K562 (cell line): Measurements from ENCODE around the gene PRM2. TPM values are rescaled to one million over a fixed set of nuclear protein-coding genes. Genes with fewer than 3 reads are reported as not detected.

Experiments used
- BHLHE40 ChIP-seq: IDR thresholded peaks from 2 replicates; pipeline ENCODE4 v1.6.1; 2011; ENCODE audit warnings: low read length, improper control_type of control experiment
- CREB1 ChIP-seq, 2 experiments: sonication (generic) in 1 of 2; formaldehyde crosslinking in 1 of 2; IDR thresholded peaks; 2 replicates each; pipeline versions ENCODE4 v1.6.1 to v1.8.0; 2012 to 2022; ENCODE audit warnings: inconsistent platforms in 1 of 2, mild to moderate bottlenecking in 1 of 2, missing genetic modification reagents in 1 of 2, moderate library complexity in 1 of 2
- FOXP1 ChIP-seq: sonication (generic); formaldehyde crosslinking; IDR thresholded peaks from 2 replicates; pipeline ENCODE4 v1.8.0; 2022; ENCODE audit warnings: mild to moderate bottlenecking, missing genetic modification reagents
- GTF2A2 ChIP-seq: IDR thresholded peaks from 2 replicates; pipeline ENCODE4 v1.6.1; 2016; ENCODE audit warnings: mild to moderate bottlenecking, missing genetic modification characterization, missing compliant biosample characterization
- HMGN3 ChIP-seq: IDR thresholded peaks from 2 replicates; pipeline ENCODE4 v1.6.1; 2011; ENCODE audit warnings: borderline replicate concordance, low read depth, mild to moderate bottlenecking, mixed read lengths, low read length; ENCODE audit not compliant: insufficient read length; ENCODE audit errors: extremely low read depth
- JUN ChIP-seq, 2 experiments: sonication (generic) in 1 of 2; formaldehyde crosslinking in 1 of 2; IDR thresholded peaks; 2 replicates each; pipeline versions ENCODE4 v1.6.1 to v1.8.0; 2012 to 2022; ENCODE audit warnings: borderline replicate concordance in 2 of 2, mild to moderate bottlenecking in 2 of 2, improper control_type of control experiment in 1 of 2, low read depth in 1 of 2, low read length in 1 of 2, missing genetic modification reagents in 1 of 2
- LARP7 ChIP-seq: fragments of 450-650 bp; IDR thresholded peaks from 2 replicates; pipeline ENCODE4 v1.6.1; 2016
- MECOM ChIP-seq: fragments of 250-450 bp; sonication (Bioruptor Pico); IDR thresholded peaks from 2 replicates; pipeline ENCODE4 v1.8.0; 2022; ENCODE audit warnings: inconsistent platforms
- MIER1 ChIP-seq: fragments of 450-650 bp; IDR thresholded peaks from 2 replicates; pipeline ENCODE4 v1.6.1; 2016; ENCODE audit warnings: antibody characterized with exemption, mild to moderate bottlenecking, low read depth
- MYC ChIP-seq, 2 experiments: fragments of 250-450 bp in 1 of 2; sonication (Bioruptor Pico) in 1 of 2; IDR thresholded peaks; 2 replicates each; pipeline versions ENCODE4 v1.5.1 to v1.6.1; 2012 to 2021; ENCODE audit warnings: low read depth in 2 of 2, borderline replicate concordance in 1 of 2, improper control_type of control experiment in 1 of 2, low read length in 1 of 2, mild to moderate bottlenecking in 1 of 2, moderate library complexity in 1 of 2
- TRIM28 ChIP-seq: fragments of 450-650 bp; IDR thresholded peaks from 2 replicates; pipeline ENCODE4 v1.6.1; 2017
- ZNF584 ChIP-seq: fragments of 200-800 bp; sonication (Bioruptor generic); IDR thresholded peaks from 2 replicates; pipeline ENCODE4 v1.6.1; 2016; ENCODE audit warnings: low read depth, mild to moderate bottlenecking, missing genetic modification characterization, missing compliant biosample characterization
- polyA plus RNA-seq, 8 experiments: library from polyadenylated mRNA; depleted of rRNA in 4 of 8; stranded (reverse) in 5 of 8; unstranded in 3 of 8; fragments of >200 nt; fragmentation: Nextera tagmentation in 2 of 8; fragmentation: Illumina TruSeq in 1 of 8; extraction: Ambion mirVana in 2 of 8; extraction: Trizol in 1 of 8; gene quantifications; 2 replicates each; pipeline versions ENCODE4 v1.2.1 to v1.2.3, GENCODE V29; 2011 to 2014; ENCODE audit warnings: inconsistent platforms in 1 of 8, missing spikeins in 1 of 8
- total RNA-seq, 7 experiments: library from RNA; depleted of rRNA in 6 of 7; stranded (reverse); fragments of >200 nt in 6 of 7; fragmentation: Illumina TruSeq in 2 of 7; extraction: Trizol in 2 of 7; gene quantifications; 2 replicates each; pipeline versions ENCODE4 v1.2.1 to v1.2.3, GENCODE V29; 2011 to 2021; ENCODE audit warnings: low replicate concordance in 1 of 7
- TF ChIP-seq, protein P1 (sequence below): conservative IDR thresholded peaks from 2 replicates; pipeline ENCODE4 v1.6.1; 2011; ENCODE audit warnings: low read depth, mild to moderate bottlenecking, low read length; ENCODE audit not compliant: control insufficient read depth
- TF ChIP-seq, protein P2 (sequence below): fragments of 200-800 bp; sonication (Bioruptor generic); IDR thresholded peaks from 2 replicates; pipeline ENCODE4 v1.6.1; 2017; ENCODE audit warnings: missing genetic modification characterization, missing compliant biosample characterization
- TF ChIP-seq, protein P3 (sequence below): fragments of 250-450 bp; sonication (Bioruptor Pico); IDR thresholded peaks from 2 replicates; pipeline ENCODE4 v1.5.0; 2020; ENCODE audit warnings: mild to moderate bottlenecking, borderline replicate concordance

Gene PRM2
- total and polyA plus RNA-seq, 9 of the 15 experiments (the other 6 are each of a cell fraction or from before 2014, with no cell fraction given): not detected

DNA sequence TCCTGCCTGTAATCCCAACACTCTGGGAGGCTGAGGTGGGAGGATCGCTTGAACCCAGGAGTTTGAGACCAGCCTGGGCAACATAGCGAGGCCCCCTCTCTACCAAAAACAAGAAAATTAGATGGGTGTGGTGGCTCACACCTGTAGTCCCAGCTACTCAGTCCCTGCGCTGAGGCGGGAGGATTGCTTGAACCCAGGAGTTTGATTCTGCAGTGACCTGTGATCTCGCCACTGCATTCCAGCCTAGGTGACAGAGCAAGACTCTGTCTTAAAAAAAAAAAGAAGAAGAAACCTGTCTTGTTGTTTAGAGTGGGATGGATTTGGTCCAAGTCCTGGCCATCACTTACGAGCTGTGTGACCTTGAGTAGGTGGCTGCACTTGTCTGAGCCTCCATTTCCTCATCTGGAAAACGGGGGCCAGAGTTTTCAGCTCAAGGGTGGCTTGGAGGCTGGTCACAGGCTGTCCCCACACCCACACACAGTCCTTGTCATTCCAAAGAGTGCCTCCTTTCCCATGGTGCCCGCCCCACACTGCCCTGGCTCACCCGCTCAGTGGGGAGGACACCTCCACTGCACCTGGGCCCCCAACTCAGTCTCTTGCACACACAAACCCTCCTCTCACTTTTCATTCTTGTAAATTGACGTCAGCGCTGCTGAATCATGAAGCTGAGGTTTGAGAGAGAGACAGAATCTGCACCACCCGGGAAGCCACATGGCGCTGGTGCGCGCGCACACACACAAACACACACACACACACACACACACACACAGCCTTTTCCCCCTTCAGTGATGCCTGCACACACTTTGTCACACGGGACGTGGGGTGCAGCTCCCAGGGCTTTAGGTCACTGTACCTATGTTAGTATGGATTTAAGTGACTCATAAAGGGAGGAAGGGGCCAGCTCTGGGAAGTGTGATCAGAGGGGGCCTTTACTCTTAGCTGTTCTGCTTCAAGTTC, 24.5 kb downstream of the PRM2 start (continued):
- no peak for TF ChIP-seq MECOM
- no peak for TF ChIP-seq GTF2A2 (tag)
- TF ChIP-seq TRIM28: no peak
- no peak for TF ChIP-seq FOXP1 (CRISPR knock-in tag)
- TF ChIP-seq JUN (IDR thresholded peaks at IDR 0.05; ENCODE audit: borderline replicate concordance, low read depth, low read length): no peak
- no peak for TF ChIP-seq JUN (CRISPR knock-in tag; IDR thresholded peaks at IDR 0.05; ENCODE audit: borderline replicate concordance)
- no peak for TF ChIP-seq LARP7
- no peak for TF ChIP-seq HMGN3
- TF ChIP-seq, protein P1, sequence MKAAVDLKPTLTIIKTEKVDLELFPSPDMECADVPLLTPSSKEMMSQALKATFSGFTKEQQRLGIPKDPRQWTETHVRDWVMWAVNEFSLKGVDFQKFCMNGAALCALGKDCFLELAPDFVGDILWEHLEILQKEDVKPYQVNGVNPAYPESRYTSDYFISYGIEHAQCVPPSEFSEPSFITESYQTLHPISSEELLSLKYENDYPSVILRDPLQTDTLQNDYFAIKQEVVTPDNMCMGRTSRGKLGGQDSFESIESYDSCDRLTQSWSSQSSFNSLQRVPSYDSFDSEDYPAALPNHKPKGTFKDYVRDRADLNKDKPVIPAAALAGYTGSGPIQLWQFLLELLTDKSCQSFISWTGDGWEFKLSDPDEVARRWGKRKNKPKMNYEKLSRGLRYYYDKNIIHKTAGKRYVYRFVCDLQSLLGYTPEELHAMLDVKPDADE: no peak
- TF ChIP-seq BHLHE40: 0 out of 2 replicates have a peak, but pooled peaks have one; percentile 8
- TF ChIP-seq, protein P2, sequence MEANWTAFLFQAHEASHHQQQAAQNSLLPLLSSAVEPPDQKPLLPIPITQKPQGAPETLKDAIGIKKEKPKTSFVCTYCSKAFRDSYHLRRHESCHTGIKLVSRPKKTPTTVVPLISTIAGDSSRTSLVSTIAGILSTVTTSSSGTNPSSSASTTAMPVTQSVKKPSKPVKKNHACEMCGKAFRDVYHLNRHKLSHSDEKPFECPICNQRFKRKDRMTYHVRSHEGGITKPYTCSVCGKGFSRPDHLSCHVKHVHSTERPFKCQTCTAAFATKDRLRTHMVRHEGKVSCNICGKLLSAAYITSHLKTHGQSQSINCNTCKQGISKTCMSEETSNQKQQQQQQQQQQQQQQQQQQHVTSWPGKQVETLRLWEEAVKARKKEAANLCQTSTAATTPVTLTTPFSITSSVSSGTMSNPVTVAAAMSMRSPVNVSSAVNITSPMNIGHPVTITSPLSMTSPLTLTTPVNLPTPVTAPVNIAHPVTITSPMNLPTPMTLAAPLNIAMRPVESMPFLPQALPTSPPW: no peak
- no peak for TF ChIP-seq MIER1
- no peak for TF ChIP-seq ZNF584 (CRISPR knock-in tag)
- peak; percentile 78 for TF ChIP-seq MYC (IDR thresholded peaks at IDR 0.05; ENCODE audit: low read depth, low read length)
- TF ChIP-seq MYC (CRISPR knock-in tag; IDR thresholded peaks at IDR 0.05; ENCODE audit: borderline replicate concordance, low read depth): no peak
- TF ChIP-seq, protein P3, sequence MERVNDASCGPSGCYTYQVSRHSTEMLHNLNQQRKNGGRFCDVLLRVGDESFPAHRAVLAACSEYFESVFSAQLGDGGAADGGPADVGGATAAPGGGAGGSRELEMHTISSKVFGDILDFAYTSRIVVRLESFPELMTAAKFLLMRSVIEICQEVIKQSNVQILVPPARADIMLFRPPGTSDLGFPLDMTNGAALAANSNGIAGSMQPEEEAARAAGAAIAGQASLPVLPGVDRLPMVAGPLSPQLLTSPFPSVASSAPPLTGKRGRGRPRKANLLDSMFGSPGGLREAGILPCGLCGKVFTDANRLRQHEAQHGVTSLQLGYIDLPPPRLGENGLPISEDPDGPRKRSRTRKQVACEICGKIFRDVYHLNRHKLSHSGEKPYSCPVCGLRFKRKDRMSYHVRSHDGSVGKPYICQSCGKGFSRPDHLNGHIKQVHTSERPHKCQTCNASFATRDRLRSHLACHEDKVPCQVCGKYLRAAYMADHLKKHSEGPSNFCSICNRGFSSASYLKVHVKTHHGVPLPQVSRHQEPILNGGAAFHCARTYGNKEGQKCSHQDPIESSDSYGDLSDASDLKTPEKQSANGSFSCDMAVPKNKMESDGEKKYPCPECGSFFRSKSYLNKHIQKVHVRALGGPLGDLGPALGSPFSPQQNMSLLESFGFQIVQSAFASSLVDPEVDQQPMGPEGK (CRISPR knock-in tag): no peak
- no peak for TF ChIP-seq CREB1 (IDR thresholded peaks at IDR 0.05)
- 0 out of 2 replicates have a peak, but pooled peaks have one; percentile 34 for TF ChIP-seq CREB1 (CRISPR knock-in tag; IDR thresholded peaks at IDR 0.05)
